Astrocyte of the spinal cord (primary cell): ENCODE measurements around the gene SPAG6.
A peak's percentile ranks its signal among the peaks of the same experiment; 100 is the strongest.

Experiments
- DNase-seq: peaks from one replicate; pipeline ENCODE4 v3.0.0; 2011; ENCODE audit warnings: low read depth, low spot score
- H3K4me3 ChIP-seq: 2 replicates; pipeline ENCODE4 v1.5.1; 2011; ENCODE audit warnings: low read depth, mild to moderate bottlenecking, low read length, moderate library complexity
- in situ Hi-C: cut with HindIII; loops from 2 replicates; pipeline ENCODE4 v1.10.0; 2017; ENCODE audit warnings: low sequenced_read_pairs
- TF ChIP-seq, protein P1 (sequence below): IDR thresholded peaks from 2 replicates; pipeline ENCODE4 v1.5.1; 2012; ENCODE audit warnings: low read depth, mild to moderate bottlenecking, low read length, inconsistent platforms

SPAG6 gene

DNA sequence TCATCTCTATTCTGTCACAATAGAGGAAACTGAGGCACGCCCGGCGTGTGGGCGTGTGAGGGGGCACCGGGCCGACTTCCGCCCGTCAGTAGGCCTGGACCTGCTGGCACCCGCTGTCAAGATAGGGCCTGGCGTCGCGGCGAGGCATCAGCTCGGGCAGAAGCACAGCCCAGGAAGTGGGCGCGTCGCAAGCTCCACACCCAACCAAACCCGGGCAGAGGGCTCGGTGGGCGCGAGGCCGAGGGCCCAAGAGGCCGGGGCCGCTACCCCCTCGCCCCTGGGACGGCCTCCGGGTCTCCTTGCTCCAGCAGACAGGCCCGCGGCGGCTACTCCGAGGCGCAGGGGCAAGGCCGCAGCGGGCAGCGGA is 91.2 kb downstream of the SPAG6 start:
- in situ Hi-C loops: no loop called here
- TF ChIP-seq, protein P1, sequence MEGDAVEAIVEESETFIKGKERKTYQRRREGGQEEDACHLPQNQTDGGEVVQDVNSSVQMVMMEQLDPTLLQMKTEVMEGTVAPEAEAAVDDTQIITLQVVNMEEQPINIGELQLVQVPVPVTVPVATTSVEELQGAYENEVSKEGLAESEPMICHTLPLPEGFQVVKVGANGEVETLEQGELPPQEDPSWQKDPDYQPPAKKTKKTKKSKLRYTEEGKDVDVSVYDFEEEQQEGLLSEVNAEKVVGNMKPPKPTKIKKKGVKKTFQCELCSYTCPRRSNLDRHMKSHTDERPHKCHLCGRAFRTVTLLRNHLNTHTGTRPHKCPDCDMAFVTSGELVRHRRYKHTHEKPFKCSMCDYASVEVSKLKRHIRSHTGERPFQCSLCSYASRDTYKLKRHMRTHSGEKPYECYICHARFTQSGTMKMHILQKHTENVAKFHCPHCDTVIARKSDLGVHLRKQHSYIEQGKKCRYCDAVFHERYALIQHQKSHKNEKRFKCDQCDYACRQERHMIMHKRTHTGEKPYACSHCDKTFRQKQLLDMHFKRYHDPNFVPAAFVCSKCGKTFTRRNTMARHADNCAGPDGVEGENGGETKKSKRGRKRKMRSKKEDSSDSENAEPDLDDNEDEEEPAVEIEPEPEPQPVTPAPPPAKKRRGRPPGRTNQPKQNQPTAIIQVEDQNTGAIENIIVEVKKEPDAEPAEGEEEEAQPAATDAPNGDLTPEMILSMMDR: no peak
- no peak for DNase-seq
- H3K4me3 ChIP-seq: peak overlapping the region; percentile 72

DNA sequence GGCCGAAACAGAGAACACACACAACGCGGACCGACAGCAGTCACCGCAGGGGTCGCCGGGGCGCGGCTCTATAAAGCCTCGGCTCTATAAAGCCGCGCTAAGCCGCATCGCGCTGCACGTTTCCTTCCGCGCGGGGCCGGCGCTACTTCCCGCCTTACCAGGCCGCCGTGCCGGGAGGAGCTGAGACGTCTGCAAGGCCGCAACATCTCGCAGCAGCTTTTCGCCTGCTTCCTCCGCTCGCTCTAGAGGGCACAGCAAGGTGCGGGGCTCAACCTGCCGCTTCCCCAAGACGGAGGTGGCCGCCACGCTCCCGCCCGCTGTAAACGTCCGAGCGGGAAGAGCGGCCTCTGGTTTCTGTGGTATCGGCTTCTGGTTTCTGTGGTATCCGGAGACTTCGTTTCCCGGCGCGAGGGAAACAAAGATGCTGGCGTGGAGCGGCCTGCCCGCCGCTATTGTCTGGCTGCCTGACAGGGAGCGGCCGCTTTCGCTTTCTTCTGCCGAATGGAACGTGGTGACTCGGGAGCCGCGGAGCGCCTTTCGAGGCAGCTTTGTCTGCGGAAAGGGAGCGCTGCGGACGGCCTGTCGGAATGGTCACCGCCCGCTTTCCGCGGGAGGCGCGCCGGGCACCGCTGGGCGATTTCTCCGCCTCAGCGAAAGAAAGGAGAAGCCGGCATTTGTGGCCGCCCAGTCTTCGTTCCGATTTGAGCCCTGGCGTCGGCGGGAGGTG is 91.8 kb downstream of the SPAG6 start:
- in situ Hi-C loops: no loop called here
- peak; percentile 98 for DNase-seq
- H3K4me3 ChIP-seq: peak overlapping the region; percentile 72
- TF ChIP-seq, protein P1: no peak

DNA sequence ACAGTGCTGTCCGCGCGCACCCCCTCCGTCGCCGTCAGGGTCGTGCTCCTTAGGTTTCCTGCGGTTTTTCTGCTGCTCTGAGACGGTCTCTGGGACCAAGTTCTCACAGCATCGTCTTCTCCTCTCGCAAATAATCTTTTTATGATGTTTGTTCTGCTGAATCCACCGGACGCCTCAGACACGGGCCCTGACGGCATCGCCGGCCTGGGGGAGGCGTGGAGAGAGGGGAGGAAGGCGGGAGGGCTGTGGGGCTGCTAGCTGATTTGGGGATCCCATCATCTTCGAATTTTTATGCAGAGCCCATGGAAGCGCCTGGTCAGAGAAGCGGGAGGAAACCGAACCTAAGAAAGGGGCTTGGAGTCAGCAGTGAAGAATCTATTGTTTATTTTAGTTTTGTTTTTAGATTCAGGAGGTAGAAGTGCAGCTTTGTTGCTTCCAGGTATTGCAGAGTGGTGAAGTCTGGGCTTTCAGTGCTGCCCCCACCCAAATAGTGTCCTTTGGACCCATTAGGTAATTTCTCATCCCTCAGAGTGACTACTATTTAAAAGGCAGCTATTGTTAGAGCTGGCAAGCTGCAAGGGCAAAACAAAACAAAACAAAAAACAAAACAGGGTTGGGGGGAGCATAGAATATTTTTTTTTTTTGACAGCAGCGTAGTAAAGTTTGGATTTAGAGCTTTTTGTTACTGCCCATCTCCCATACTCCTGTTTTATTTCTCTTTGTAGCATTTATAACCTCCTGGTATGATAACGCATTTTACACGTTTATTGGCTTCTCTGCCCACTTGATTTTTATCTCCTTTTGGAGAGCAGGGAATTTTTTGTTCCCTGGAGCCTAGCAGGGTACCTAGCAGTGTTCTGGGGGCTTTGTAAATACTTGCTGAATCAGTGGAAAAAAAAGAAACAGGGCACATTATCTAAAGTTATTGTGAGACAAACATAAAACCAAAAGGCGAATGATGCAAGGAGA is 92.6 kb downstream of the SPAG6 start:
- TF ChIP-seq, protein P1: no peak
- peak; percentile 58 for DNase-seq
- H3K4me3 ChIP-seq: peak overlapping the region; percentile 72
- in situ Hi-C loops: no loop called here

DNA sequence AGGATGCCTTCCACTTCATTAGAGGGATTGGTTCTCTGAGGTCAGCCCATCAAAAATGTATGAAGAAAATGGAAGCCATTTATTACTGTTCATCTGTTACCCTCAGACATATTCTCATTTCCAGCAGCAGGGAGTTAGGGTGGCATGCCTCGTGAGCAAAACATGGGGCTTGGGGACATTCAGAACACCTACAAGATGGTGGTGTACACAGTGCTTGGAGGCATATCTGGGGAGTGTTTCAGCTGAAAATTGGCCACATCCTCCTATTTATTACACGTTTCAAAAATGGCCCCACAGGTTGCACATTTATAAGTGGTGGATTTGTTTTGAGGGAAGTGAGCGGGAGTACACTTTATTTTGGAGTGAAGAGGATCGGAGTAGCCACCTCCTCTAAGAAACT is 93.4 kb downstream of the SPAG6 start:
- no peak overlapping the region for H3K4me3 ChIP-seq
- DNase-seq: no peak
- in situ Hi-C loops: no loop called here
- TF ChIP-seq, protein P1: no peak

DNA sequence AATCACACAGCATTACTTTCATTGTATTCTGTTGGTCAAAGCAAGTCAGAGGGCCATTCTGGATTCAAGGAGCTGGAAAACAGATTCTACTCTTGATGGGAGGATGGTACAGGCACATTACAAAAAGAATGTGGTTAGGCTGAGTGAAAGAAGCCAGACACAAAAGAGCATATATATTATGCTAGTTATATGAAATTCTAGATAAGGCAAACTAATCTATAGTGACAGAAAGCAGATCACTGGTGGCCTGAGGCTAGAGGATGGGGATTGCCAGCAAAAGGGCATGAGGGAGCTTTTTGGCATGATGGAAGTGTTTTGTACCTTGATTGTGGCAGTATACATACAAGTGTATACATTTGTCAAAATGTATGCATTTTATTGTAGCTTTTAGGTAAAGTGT is 96.8 kb downstream of the SPAG6 start:
- in situ Hi-C loops: no loop called here
- DNase-seq: no peak
- no peak overlapping the region for H3K4me3 ChIP-seq
- TF ChIP-seq, protein P1: no peak

DNA sequence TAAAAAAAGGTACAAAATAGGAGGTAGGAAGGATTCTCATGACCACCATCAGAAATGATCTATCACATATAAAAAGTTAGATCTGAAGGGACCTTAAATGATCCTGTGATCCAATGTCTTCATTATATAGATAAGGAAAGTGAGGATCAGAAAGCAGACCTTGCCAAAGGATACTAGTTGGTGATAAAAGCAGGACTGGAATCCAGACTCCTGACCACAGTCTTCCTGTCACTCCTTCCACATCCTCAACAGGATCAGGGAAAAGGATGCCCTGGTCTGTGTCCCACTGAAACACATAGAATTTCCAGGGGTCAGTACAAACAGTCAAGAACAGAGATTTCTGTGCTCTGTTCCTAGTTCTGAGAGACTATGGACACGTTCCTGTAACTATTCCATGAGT is 97.2 kb downstream of the SPAG6 start:
- in situ Hi-C loops: no loop called here
- no peak overlapping the region for H3K4me3 ChIP-seq
- DNase-seq: no peak
- TF ChIP-seq, protein P1: no peak
